MM.1S (cell line): Measurements from ENCODE around the gene HDAC9.

Experiments used
- DNase-seq: peaks from one replicate; pipeline ENCODE4 v3.0.0-alpha.2; 2015
- H2AFZ ChIP-seq: fragments of 300-600 bp; sonication (generic); 2 replicates; pipeline ENCODE4 v1.6.0; 2016; ENCODE audit warnings: antibody characterized with exemption, low read length
- H3F3A ChIP-seq: fragments of 300-600 bp; sonication (generic); 2 replicates; pipeline ENCODE4 v1.6.1; 2016; ENCODE audit warnings: mild to moderate bottlenecking, antibody characterized with exemption, low read length, moderate library complexity, mixed read lengths; ENCODE audit not compliant: insufficient read depth
- H3K27ac ChIP-seq: fragments of 300-600 bp; sonication (generic); 2 replicates; pipeline ENCODE4 v1.5.1; 2016; ENCODE audit warnings: mild to moderate bottlenecking, low read length
- H3K27me3 ChIP-seq: fragments of 300-600 bp; sonication (generic); replicated peaks from 2 replicates; pipeline ENCODE4 v1.6.0; 2016; ENCODE audit warnings: low read length; ENCODE audit not compliant: insufficient read depth
- H3K36me3 ChIP-seq: fragments of 300-600 bp; sonication (generic); replicated peaks from 2 replicates; pipeline ENCODE4 v1.6.1; 2016; ENCODE audit warnings: mild to moderate bottlenecking, low read length, mixed read lengths; ENCODE audit not compliant: insufficient read depth
- H3K4me1 ChIP-seq: fragments of 300-600 bp; sonication (generic); 2 replicates; pipeline ENCODE4 v1.6.1; 2016; ENCODE audit warnings: low read length, mixed read lengths
- H3K4me2 ChIP-seq: fragments of 300-600 bp; sonication (generic); 2 replicates; pipeline ENCODE4 v1.6.0; 2016; ENCODE audit warnings: low read depth, low read length
- H3K4me3 ChIP-seq: fragments of 300-600 bp; sonication (generic); 2 replicates; pipeline ENCODE4 v1.5.1; 2016; ENCODE audit warnings: low read length, mixed read lengths
- H3K79me2 ChIP-seq: fragments of 300-600 bp; sonication (generic); 2 replicates; pipeline ENCODE4 v1.6.1; 2016; ENCODE audit warnings: mixed run types, low read length, mixed read lengths
- H3K9ac ChIP-seq: fragments of 300-600 bp; sonication (generic); 2 replicates; pipeline ENCODE4 v1.6.1; 2016; ENCODE audit warnings: low read length, mixed read lengths
- H3K9me2 ChIP-seq: fragments of 300-600 bp; sonication (generic); replicated peaks from 2 replicates; pipeline ENCODE4 v1.6.1; 2016; ENCODE audit warnings: mild to moderate bottlenecking, low read length, mixed read lengths; ENCODE audit not compliant: insufficient read depth
- H3K9me3 ChIP-seq: fragments of 300-600 bp; sonication (generic); replicated peaks from 2 replicates; pipeline ENCODE4 v1.6.1; 2016; ENCODE audit warnings: mild to moderate bottlenecking, low read length, mixed read lengths; ENCODE audit not compliant: insufficient read depth
- H4K20me1 ChIP-seq: fragments of 300-600 bp; sonication (generic); 2 replicates; pipeline ENCODE4 v1.6.1; 2016; ENCODE audit warnings: mild to moderate bottlenecking, low read length, moderate library complexity, mixed read lengths; ENCODE audit not compliant: insufficient read depth
- EZH2 ChIP-seq: fragments of 300-600 bp; sonication (generic); optimal IDR thresholded peaks from 2 replicates; pipeline ENCODE3; 2017; ENCODE audit warnings: low read depth, mild to moderate bottlenecking, antibody characterized with exemption, low read length, mixed read lengths
- EZH2phosphoT487 ChIP-seq: fragments of 300-600 bp; sonication (generic); IDR thresholded peaks from 2 replicates; pipeline ENCODE4 v1.6.1; 2018; ENCODE audit warnings: antibody characterized with exemption, low read length
- TF ChIP-seq, protein P1 (sequence below): fragments of 300-600 bp; sonication (generic); IDR thresholded peaks from 2 replicates; pipeline ENCODE4 v1.5.1; 2016; ENCODE audit warnings: antibody characterized with exemption, low read length, mixed read lengths

The HDAC9 gene

GRCh38 chr7:18529239-18529638 is 33.7 kb downstream of the HDAC9 start:
- H3K36me3 ChIP-seq: no peaks in the 10 kb centered on the region
- no peaks in the 10 kb centered on the region for H3F3A ChIP-seq
- H3K79me2 ChIP-seq: peaks cover 84% of the 10 kb centered on the region
- no peak overlapping the region for H3K27ac ChIP-seq
- no peak overlapping the region for H2AFZ ChIP-seq
- no peak overlapping the region for H3K4me3 ChIP-seq
- no peaks in the 10 kb centered on the region for H4K20me1 ChIP-seq
- no peak overlapping the region for H3K9ac ChIP-seq
- no peak overlapping the region for H3K4me2 ChIP-seq
- no peaks in the 10 kb centered on the region for H3K4me1 ChIP-seq
- no peaks in the 10 kb centered on the region for H3K27me3 ChIP-seq
- no peaks in the 10 kb centered on the region for H3K9me3 ChIP-seq
- H3K9me2 ChIP-seq: no peaks in the 10 kb centered on the region
- DNase-seq: no peak
- TF ChIP-seq EZH2 (no peak), EZH2phosphoT487 (no peak)
- TF ChIP-seq, protein P1, sequence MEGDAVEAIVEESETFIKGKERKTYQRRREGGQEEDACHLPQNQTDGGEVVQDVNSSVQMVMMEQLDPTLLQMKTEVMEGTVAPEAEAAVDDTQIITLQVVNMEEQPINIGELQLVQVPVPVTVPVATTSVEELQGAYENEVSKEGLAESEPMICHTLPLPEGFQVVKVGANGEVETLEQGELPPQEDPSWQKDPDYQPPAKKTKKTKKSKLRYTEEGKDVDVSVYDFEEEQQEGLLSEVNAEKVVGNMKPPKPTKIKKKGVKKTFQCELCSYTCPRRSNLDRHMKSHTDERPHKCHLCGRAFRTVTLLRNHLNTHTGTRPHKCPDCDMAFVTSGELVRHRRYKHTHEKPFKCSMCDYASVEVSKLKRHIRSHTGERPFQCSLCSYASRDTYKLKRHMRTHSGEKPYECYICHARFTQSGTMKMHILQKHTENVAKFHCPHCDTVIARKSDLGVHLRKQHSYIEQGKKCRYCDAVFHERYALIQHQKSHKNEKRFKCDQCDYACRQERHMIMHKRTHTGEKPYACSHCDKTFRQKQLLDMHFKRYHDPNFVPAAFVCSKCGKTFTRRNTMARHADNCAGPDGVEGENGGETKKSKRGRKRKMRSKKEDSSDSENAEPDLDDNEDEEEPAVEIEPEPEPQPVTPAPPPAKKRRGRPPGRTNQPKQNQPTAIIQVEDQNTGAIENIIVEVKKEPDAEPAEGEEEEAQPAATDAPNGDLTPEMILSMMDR: no peak

- no peak for DNase-seq
- H3K27me3 ChIP-seq: no peaks in the 10 kb centered on the region
- H3K4me1 ChIP-seq: no peaks in the 10 kb centered on the region
- H3K36me3 ChIP-seq: no peaks in the 10 kb centered on the region
- peaks cover 82% of the 10 kb centered on the region for H3K79me2 ChIP-seq
- no peaks in the 10 kb centered on the region for H3K9me2 ChIP-seq
- H3K27ac ChIP-seq: no peak overlapping the region
- H3K9ac ChIP-seq: no peak overlapping the region
- no peak overlapping the region for H3K4me2 ChIP-seq
- H3K9me3 ChIP-seq: no peaks in the 10 kb centered on the region
- H3F3A ChIP-seq: no peaks in the 10 kb centered on the region
- H2AFZ ChIP-seq: no peak overlapping the region
- no peak overlapping the region for H3K4me3 ChIP-seq
- no peak for TF ChIP-seq EZH2
- no peak for TF ChIP-seq EZH2phosphoT487
- TF ChIP-seq, protein P1: no peak
- H4K20me1 ChIP-seq: no peaks in the 10 kb centered on the region
Measured at GRCh38 chr7:18530224-18531179, 35.0 kb downstream of the HDAC9 start.

DNA sequence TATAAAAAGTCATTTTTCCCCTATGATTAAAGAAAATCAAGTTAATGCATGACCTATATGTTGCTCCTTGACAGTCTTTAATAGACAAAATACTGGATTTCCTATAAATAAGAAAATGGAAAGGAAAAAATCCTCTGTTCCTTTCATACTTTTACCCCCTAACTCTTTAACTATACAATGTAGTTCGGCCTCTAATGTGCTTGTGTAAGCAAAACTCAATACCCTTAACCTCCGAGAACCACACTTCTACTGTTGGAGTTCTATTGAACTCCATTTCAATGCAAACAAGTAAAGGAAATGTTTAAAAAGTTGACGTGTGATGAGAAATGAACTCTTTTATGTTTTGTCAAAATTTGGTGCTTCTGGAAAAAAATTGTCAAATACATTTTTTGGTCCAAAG is 36.0 kb downstream of the HDAC9 start:
- Histone ChIP-seq H3K9ac (no peak overlapping the region), H3K4me2 (no peak overlapping the region), H2AFZ (no peak overlapping the region), H3K79me2 (peaks cover 82% of the 10 kb centered on the region), H3K36me3 (no peaks in the 10 kb centered on the region), H3K4me3 (no peak overlapping the region), H3K9me3 (no peaks in the 10 kb centered on the region), H4K20me1 (no peaks in the 10 kb centered on the region), H3K27ac (no peak overlapping the region), H3K27me3 (no peaks in the 10 kb centered on the region), H3K4me1 (no peaks in the 10 kb centered on the region), H3F3A (no peaks in the 10 kb centered on the region), H3K9me2 (no peaks in the 10 kb centered on the region)
- no peak for DNase-seq
- TF ChIP-seq EZH2phosphoT487: no peak
- TF ChIP-seq, protein P1: no peak
- TF ChIP-seq EZH2: no peak
